ENCODE results near the gene FOXL2NB. TPM values are rescaled to one million over a fixed set of nuclear protein-coding genes. Genes with fewer than 3 reads are reported as not detected.
A peak's percentile ranks its signal among the peaks of the same experiment; 100 is the strongest.

Gene FOXL2NB
- total and polyA plus RNA-seq, 5 donors = not detected

GRCh38 chr3:138933068-138933668 lies 13.8 kb upstream of the FOXL2NB start:
- Histone ChIP-seq H3K4me3 (ENCODE audit: low read length) (no peak overlapping the region), H3K9me3 (ENCODE audit: control insufficient read depth, low read length) (no peaks in the 10 kb centered on the region), H3K27me3 (ENCODE audit: control insufficient read depth, insufficient read depth) (no peaks in the 10 kb centered on the region), H3K27ac (ENCODE audit: low read length) (no peak overlapping the region), H3K4me1 (ENCODE audit: control insufficient read depth, insufficient read depth, low read length) (no peaks in the 10 kb centered on the region)
- ATAC-seq (no peak), DNase-seq (no peak)
- intact Hi-C loops (cut with DNase I) = loop anchor here in 1 of 4 donors (10.0 kb wide), 1 partner anchor 392 kb away; no protein-coding TSS in a partner anchor
- WGBS = 83% methylated on average over 4 of the region's 4 CpGs

- 68% methylated on average over 3 of the region's 3 CpGs for WGBS
- H3K4me1 ChIP-seq (ENCODE audit: control insufficient read depth, insufficient read depth, low read length) = no peaks in the 10 kb centered on the region
- H3K27me3 ChIP-seq (ENCODE audit: control insufficient read depth, insufficient read depth) = no peaks in the 10 kb centered on the region
- intact Hi-C loops (cut with DNase I) = loop anchor here in 1 of 4 donors (10.0 kb wide), 1 partner anchor 391 kb away; no protein-coding TSS in a partner anchor
- no peak overlapping the region for H3K27ac ChIP-seq (ENCODE audit: low read length)
- no peak overlapping the region for H3K4me3 ChIP-seq (ENCODE audit: low read length)
- no peaks in the 10 kb centered on the region for H3K9me3 ChIP-seq (ENCODE audit: control insufficient read depth, low read length)
- DNase-seq = no peak
- no peak for ATAC-seq
These were observed 12.9 kb upstream of the FOXL2NB start for GRCh38 chr3:138933981-138934691.

- Histone ChIP-seq H3K27me3 (ENCODE audit: control insufficient read depth, insufficient read depth) (no peaks in the 10 kb centered on the region), H3K4me1 (ENCODE audit: control insufficient read depth, insufficient read depth, low read length) (no peaks in the 10 kb centered on the region), H3K9me3 (ENCODE audit: control insufficient read depth, low read length) (no peaks in the 10 kb centered on the region), H3K4me3 (ENCODE audit: low read length) (no peak overlapping the region), H3K27ac (ENCODE audit: low read length) (no peak overlapping the region)
- intact Hi-C loops (cut with DNase I) = loop anchor here in 3 of 4 donors (5.0 to 10.0 kb wide), 2 partner anchors 389 to 392 kb away; no protein-coding TSS in a partner anchor
- DNase-seq = no peak
- ATAC-seq = no peak
- WGBS = 82% methylated on average over 7 of the region's 7 CpGs
These were observed 11.5 kb upstream of the FOXL2NB start for GRCh38 chr3:138935505-138935862.

- Histone ChIP-seq H3K4me3 (ENCODE audit: low read length) (peak overlapping the region; percentile 4), H3K4me1 (ENCODE audit: control insufficient read depth, insufficient read depth, low read length) (no peaks in the 10 kb centered on the region), H3K9me3 (ENCODE audit: control insufficient read depth, low read length) (no peaks in the 10 kb centered on the region), H3K27ac (ENCODE audit: low read length) (no peak overlapping the region), H3K27me3 (ENCODE audit: control insufficient read depth, insufficient read depth) (no peaks in the 10 kb centered on the region)
- intact Hi-C loops (cut with DNase I) = loop anchor here in 3 of 4 donors (5.0 to 10.0 kb wide), 2 partner anchors 389 to 391 kb away; no protein-coding TSS in a partner anchor
- 4% methylated on average over 58 of the region's 58 CpGs for WGBS
- DNase-seq = peak; percentile 80 to 93 (median 91)
- ATAC-seq = peak; percentile 72 to 80
These were observed 10.9 kb upstream of the FOXL2NB start for GRCh38 chr3:138935863-138936740.

- 8% methylated on average over 45 of the region's 45 CpGs for WGBS
These were observed 10.0 kb upstream of the FOXL2NB start for GRCh38 chr3:138936741-138937689.

GRCh38 chr3:138937690-138938055 lies 9.3 kb upstream of the FOXL2NB start:
- ATAC-seq = no peak
- Histone ChIP-seq H3K4me3 (ENCODE audit: low read length) (no peak overlapping the region), H3K27me3 (ENCODE audit: control insufficient read depth, insufficient read depth) (no peaks in the 10 kb centered on the region), H3K4me1 (ENCODE audit: control insufficient read depth, insufficient read depth, low read length) (no peaks in the 10 kb centered on the region), H3K27ac (ENCODE audit: low read length) (no peak overlapping the region), H3K9me3 (ENCODE audit: control insufficient read depth, low read length) (no peaks in the 10 kb centered on the region)
- intact Hi-C loops (cut with DNase I) = loop anchor here in 3 of 4 donors (5.0 to 10.0 kb wide), 2 partner anchors 387 to 390 kb away; no protein-coding TSS in a partner anchor
- no peak for DNase-seq
- WGBS = 3% methylated on average over 29 of the region's 29 CpGs

More at GRCh38 chr3:138936741-138937689, 10.0 kb upstream of the FOXL2NB start:
- H3K9me3 ChIP-seq (ENCODE audit: control insufficient read depth, low read length) = no peaks in the 10 kb centered on the region
- no peaks in the 10 kb centered on the region for H3K4me1 ChIP-seq (ENCODE audit: control insufficient read depth, insufficient read depth, low read length)
- H3K27ac ChIP-seq (ENCODE audit: low read length) = no peak overlapping the region
- H3K4me3 ChIP-seq (ENCODE audit: low read length) = no peak overlapping the region
- peak in 1 of 2 donors; percentile 11 for ATAC-seq
- no peaks in the 10 kb centered on the region for H3K27me3 ChIP-seq (ENCODE audit: control insufficient read depth, insufficient read depth)
- peak in 1 of 3 donors; percentile 57 for DNase-seq
- intact Hi-C loops (cut with DNase I) = loop anchor here in 3 of 4 donors (5.0 to 10.0 kb wide), 2 partner anchors 388 to 390 kb away; no protein-coding TSS in a partner anchor

GRCh38 chr3:138938056-138938876 lies 8.8 kb upstream of the FOXL2NB start:
- no peaks in the 10 kb centered on the region for H3K9me3 ChIP-seq (ENCODE audit: control insufficient read depth, low read length)
- intact Hi-C loops (cut with DNase I) = loop anchor here in 3 of 4 donors (5.0 to 10.0 kb wide), 2 partner anchors 387 to 389 kb away; no protein-coding TSS in a partner anchor
- ATAC-seq (no peak), DNase-seq (no peak)
- H3K4me3 ChIP-seq (ENCODE audit: low read length) = no peak overlapping the region
- H3K4me1 ChIP-seq (ENCODE audit: control insufficient read depth, insufficient read depth, low read length) = no peaks in the 10 kb centered on the region
- no peaks in the 10 kb centered on the region for H3K27me3 ChIP-seq (ENCODE audit: control insufficient read depth, insufficient read depth)
- 3% methylated on average over 48 of the region's 48 CpGs for WGBS
- H3K27ac ChIP-seq (ENCODE audit: low read length) = no peak overlapping the region

GRCh38 chr3:138938877-138939560 lies 8.0 kb upstream of the FOXL2NB start:
- no peak overlapping the region for H3K27ac ChIP-seq (ENCODE audit: low read length)
- H3K4me3 ChIP-seq (ENCODE audit: low read length) = no peak overlapping the region
- no peaks in the 10 kb centered on the region for H3K27me3 ChIP-seq (ENCODE audit: control insufficient read depth, insufficient read depth)
- H3K9me3 ChIP-seq (ENCODE audit: control insufficient read depth, low read length) = no peaks in the 10 kb centered on the region
- no peak for ATAC-seq
- no peak for DNase-seq
- 3% methylated on average over 32 of the region's 32 CpGs for WGBS
- intact Hi-C loops (cut with DNase I) = loop anchor here in 3 of 4 donors (5.0 to 10.0 kb wide), 2 partner anchors 386 to 388 kb away; no protein-coding TSS in a partner anchor
- H3K4me1 ChIP-seq (ENCODE audit: control insufficient read depth, insufficient read depth, low read length) = no peaks in the 10 kb centered on the region
